Panc1 (cell line): ENCODE data around the gene MRPS5. TPM values are rescaled to one million over a fixed set of nuclear protein-coding genes. Genes with fewer than 3 reads are reported as not detected.

ENCODE experiments used
- ATAC-seq: fragments of 200-7000 bp; cut with Tn5 transposase; 2 replicates; pipeline ENCODE4 v1.9.1; 2020; ENCODE audit warnings: mild to moderate bottlenecking, moderate library complexity
- BruUV-seq: library from RNA; stranded (reverse); fragments of 400-500 nt; replicated peaks from 2 replicates; lab custom pipeline; 2021; lab: Mats Ljungman, UMichigan
- CTCF ChIA-PET: fragments of 300-600 bp; sonication (Branson Sonifier 250); formaldehyde crosslinking; loops from one replicate; lab custom pipeline; 2022; ENCODE audit warnings: antibody characterized with exemption; lab: Charles Lee
- POLR2A ChIA-PET: fragments of 300-600 bp; sonication (Branson Sonifier 250); formaldehyde crosslinking; loops from one replicate; lab custom pipeline; 2022; ENCODE audit warnings: antibody characterized with exemption; lab: Charles Lee
- DNase-seq: peaks from one replicate; pipeline ENCODE4 v3.0.0-alpha.2; 2010; ENCODE audit warnings: low read depth, low spot score
- H3K27ac ChIP-seq: 2 replicates; pipeline ENCODE4 v1.5.1; 2011; ENCODE audit warnings: mild to moderate bottlenecking, low read length, inconsistent platforms
- H3K27me3 ChIP-seq: fragments of 200-500 bp; sonication (Bioruptor generic); 2 replicates; pipeline ENCODE4 v1.6.0; 2014; ENCODE audit warnings: low read length, inconsistent platforms; ENCODE audit not compliant: control insufficient read depth, insufficient read depth
- H3K36me3 ChIP-seq: fragments of 200-500 bp; sonication (Bioruptor generic); 2 replicates; pipeline ENCODE4 v1.5.1; 2014; ENCODE audit warnings: inconsistent platforms, mild to moderate bottlenecking, low read length, moderate library complexity; ENCODE audit not compliant: control insufficient read depth, insufficient read depth
- H3K4me1 ChIP-seq: 2 replicates; pipeline ENCODE4 v1.5.1; 2011; ENCODE audit warnings: inconsistent platforms, mild to moderate bottlenecking, low read length, moderate library complexity; ENCODE audit not compliant: control insufficient read depth, insufficient read depth
- H3K4me3 ChIP-seq, 2 experiments: 2 replicates each; pipeline ENCODE4 v1.5.1; 2011 to 2012; ENCODE audit warnings: low read depth in 2 of 2, low read length in 2 of 2, mild to moderate bottlenecking in 2 of 2, inconsistent platforms in 1 of 2, moderate library complexity in 1 of 2
- H3K9me3 ChIP-seq: fragments of 200-500 bp; sonication (Bioruptor generic); 2 replicates; pipeline ENCODE4 v1.5.1; 2014; ENCODE audit warnings: low read depth, mild to moderate bottlenecking, inconsistent platforms, low read length, moderate library complexity; ENCODE audit not compliant: control insufficient read depth, insufficient read depth
- CTCF ChIP-seq: fragments of 450-650 bp; IDR thresholded peaks from 2 replicates; pipeline ENCODE4 v1.5.1; 2017; ENCODE audit warnings: mild to moderate bottlenecking
- POLR2AphosphoS5 ChIP-seq: IDR thresholded peaks from 2 replicates; pipeline ENCODE4 v1.6.1; 2012; ENCODE audit warnings: mild to moderate bottlenecking, low read depth, low read length, moderate library complexity
- REST ChIP-seq, 2 experiments: IDR thresholded peaks; 2 replicates each; pipeline ENCODE4 v1.6.1; 2011 to 2012; ENCODE audit warnings: low read depth in 2 of 2, control low read depth in 1 of 2, low read length in 1 of 2, mild to moderate bottlenecking in 1 of 2, moderate library complexity in 1 of 2; ENCODE audit not compliant: insufficient read depth in 1 of 2
- SIN3A ChIP-seq: IDR thresholded peaks from 2 replicates; pipeline ENCODE4 v1.6.1; 2012; ENCODE audit warnings: low read depth, mild to moderate bottlenecking, low read length, moderate library complexity, borderline replicate concordance; ENCODE audit not compliant: insufficient read depth
- TCF7L2 ChIP-seq: IDR thresholded peaks from 2 replicates; pipeline ENCODE4 v1.6.1; 2011; ENCODE audit warnings: mild to moderate bottlenecking, low read depth, low read length, inconsistent platforms
- in situ Hi-C: cut with HindIII; loops from 2 replicates; pipeline ENCODE4 v1.10.0; 2016; ENCODE audit warnings: low sequenced_read_pairs, low pct_unique_long_range_greater_than_20kb
- intact Hi-C: fragments of 100-400 bp; cut with micrococcal nuclease; formaldehyde crosslinking; loops from one replicate; pipeline ENCODE4 v1.10.0; 2022; ENCODE audit not compliant: unreplicated experiment
- total RNA-seq: library from RNA; stranded (reverse); gene quantifications from one replicate; pipeline ENCODE4 v1.2.1, GENCODE V29; 2021; ENCODE audit not compliant: unreplicated experiment

MRPS5 gene
- total RNA-seq, 1 experiment from 2014 or later: 95.8 TPM

GRCh38 chr2:95046371-95047112 is 75.1 kb downstream of the MRPS5 start:
- Histone ChIP-seq H3K27me3 (no peaks in the 10 kb centered on the region), H3K9me3 (no peaks in the 10 kb centered on the region), H3K4me1 (no peaks in the 10 kb centered on the region), H3K4me3 (no peak overlapping the region), H3K36me3 (no peaks in the 10 kb centered on the region), H3K27ac (no peak overlapping the region)
- BruUV-seq: no TSS peak
- ChIA-PET CTCF (no interaction called here), POLR2A (no interaction called here)
- ATAC-seq: no peak
- TF ChIP-seq POLR2AphosphoS5 (no peak), CTCF (no peak), TCF7L2 (no peak), REST (IDR thresholded peaks at IDR 0.05; ENCODE audit: insufficient read depth in 1 of 2, low read depth in 2 of 2, low read length in 1 of 2) (no peak), SIN3A (no peak)
- intact Hi-C loops (no loop called here), in situ Hi-C loops (no loop called here)
- no peak for DNase-seq

GRCh38 chr2:95044601-95045000 is 77.0 kb downstream of the MRPS5 start:
- no peaks in the 10 kb centered on the region for H3K9me3 ChIP-seq
- CTCF ChIA-PET: interaction anchor here (2.1 kb wide), 1 partner anchor 9 kb away, joined by 5 read pairs; no protein-coding TSS in a partner anchor
- POLR2A ChIA-PET: interaction anchor here (0.5 kb wide), 1 partner anchor 200 kb away, joined by 4 read pairs; no protein-coding TSS in a partner anchor
- H3K36me3 ChIP-seq: no peaks in the 10 kb centered on the region
- no peak overlapping the region for H3K27ac ChIP-seq
- no peaks in the 10 kb centered on the region for H3K27me3 ChIP-seq
- H3K4me1 ChIP-seq: no peaks in the 10 kb centered on the region
- H3K4me3 ChIP-seq: no peak overlapping the region
- intact Hi-C loops: no loop called here
- BruUV-seq: no TSS peak
- ATAC-seq (no peak), DNase-seq (no peak)
- TF ChIP-seq CTCF (no peak), POLR2AphosphoS5 (no peak), SIN3A (no peak), REST (IDR thresholded peaks at IDR 0.05; ENCODE audit: insufficient read depth in 1 of 2, low read depth in 2 of 2, low read length in 1 of 2) (no peak), TCF7L2 (no peak)
- in situ Hi-C loops: no loop called here
